SK-MEL-5 (cell line): Measurements from ENCODE around the gene TNFRSF6B. TPM values are rescaled to one million over a fixed set of nuclear protein-coding genes. Genes with fewer than 3 reads are reported as not detected.

ENCODE experiments used
- small RNA-seq, 2 experiments: library from RNA; depleted of rRNA; stranded (forward); fragments of <200 nt; gene quantifications; one replicate each; pipeline ENCODE3, GENCODE V24; 2014
- total RNA-seq: library from RNA; depleted of rRNA; stranded (reverse); fragments of >200 nt; shearing (Covaris generic); gene quantifications from 2 replicates; pipeline ENCODE4 v1.2.3, GENCODE V29; 2014; rRNA removed

Gene TNFRSF6B
- total RNA-seq, 1 experiment from 2014 or later, result 1.5 TPM

Small RNA genes within 50 kb of the gene (small RNA-seq; reads per million reads assigned to genes)
- gene LIME1 (0 to 0.10 reads per million in 2 experiments), gene TNFRSF6B (0 reads per million in 2 experiments)

Other genes with a start within 250 kb of the TNFRSF6B start
- 4.3 and 6.2 TPM in 2 replicates for gene KCNQ2, start 224.0 kb upstream of the TNFRSF6B start, total RNA-seq
- 31.7 and 32.6 TPM in 2 replicates for gene EEF1A2, start 197.6 kb upstream of the TNFRSF6B start, total RNA-seq
- 29.6 and 37.5 TPM in 2 replicates for gene PPDPF, start 175.9 kb upstream of the TNFRSF6B start, total RNA-seq
- gene PTK6, start 159.3 kb upstream of the TNFRSF6B start, total RNA-seq, result 0.19 TPM in 1 of 2 replicates, not detected in the other
- gene SRMS, start 148.9 kb upstream of the TNFRSF6B start, total RNA-seq, result not detected in 2 replicates
- 0.05 TPM in 1 of 2 replicates, not detected in the other for gene FNDC11, start 142.5 kb upstream of the TNFRSF6B start, total RNA-seq
- gene HELZ2, start 122.4 kb upstream of the TNFRSF6B start, total RNA-seq, result 20.7 and 21.7 TPM in 2 replicates
- 8.5 and 10.5 TPM in 2 replicates for gene GMEB2, start 69.6 kb upstream of the TNFRSF6B start, total RNA-seq
- 34.2 TPM in 2 replicates for gene STMN3, start 43.2 kb upstream of the TNFRSF6B start, total RNA-seq
- 8.4 and 12.5 TPM in 2 replicates for gene RTEL1, start 38.3 kb upstream of the TNFRSF6B start, total RNA-seq
- 18.9 and 25.5 TPM in 2 replicates for gene ARFRP1, start 11.3 kb downstream of the TNFRSF6B start, total RNA-seq
- gene ZGPAT, start 11.4 kb downstream of the TNFRSF6B start, total RNA-seq, result 23.4 and 24.4 TPM in 2 replicates
- 2.1 and 3.3 TPM in 2 replicates for gene LIME1, start 40.0 kb downstream of the TNFRSF6B start, total RNA-seq
- 11.3 and 11.4 TPM in 2 replicates for gene SLC2A4RG, start 43.1 kb downstream of the TNFRSF6B start, total RNA-seq
- gene ZBTB46, start 134.6 kb downstream of the TNFRSF6B start, total RNA-seq, result 1.0 and 1.6 TPM in 2 replicates
- gene ABHD16B, start 164.8 kb downstream of the TNFRSF6B start, total RNA-seq, result not detected in 2 replicates
- gene TPD52L2, start 168.6 kb downstream of the TNFRSF6B start, total RNA-seq, result 74.4 and 76.4 TPM in 2 replicates
- 52.7 and 58.1 TPM in 2 replicates for gene DNAJC5, start 198.5 kb downstream of the TNFRSF6B start, total RNA-seq